Panc1 (cell line): ENCODE measurements around the gene ENTPD8. TPM values are rescaled to one million over a fixed set of nuclear protein-coding genes. Genes with fewer than 3 reads are reported as not detected.

Source experiments
- ATAC-seq: fragments of 200-7000 bp; cut with Tn5 transposase; 2 replicates; pipeline ENCODE4 v1.9.1; 2020; ENCODE audit warnings: mild to moderate bottlenecking, moderate library complexity
- BruUV-seq: library from RNA; stranded (reverse); fragments of 400-500 nt; replicated peaks from 2 replicates; lab custom pipeline; 2021; lab: Mats Ljungman, UMichigan
- CTCF ChIA-PET: fragments of 300-600 bp; sonication (Branson Sonifier 250); formaldehyde crosslinking; loops from one replicate; lab custom pipeline; 2022; ENCODE audit warnings: antibody characterized with exemption; lab: Charles Lee
- POLR2A ChIA-PET: fragments of 300-600 bp; sonication (Branson Sonifier 250); formaldehyde crosslinking; loops from one replicate; lab custom pipeline; 2022; ENCODE audit warnings: antibody characterized with exemption; lab: Charles Lee
- DNase-seq: peaks from one replicate; pipeline ENCODE4 v3.0.0-alpha.2; 2010; ENCODE audit warnings: low read depth, low spot score
- H3K27ac ChIP-seq: 2 replicates; pipeline ENCODE4 v1.5.1; 2011; ENCODE audit warnings: mild to moderate bottlenecking, low read length, inconsistent platforms
- H3K27me3 ChIP-seq: fragments of 200-500 bp; sonication (Bioruptor generic); 2 replicates; pipeline ENCODE4 v1.6.0; 2014; ENCODE audit warnings: low read length, inconsistent platforms; ENCODE audit not compliant: control insufficient read depth, insufficient read depth
- H3K36me3 ChIP-seq: fragments of 200-500 bp; sonication (Bioruptor generic); 2 replicates; pipeline ENCODE4 v1.5.1; 2014; ENCODE audit warnings: inconsistent platforms, mild to moderate bottlenecking, low read length, moderate library complexity; ENCODE audit not compliant: control insufficient read depth, insufficient read depth
- H3K4me1 ChIP-seq: 2 replicates; pipeline ENCODE4 v1.5.1; 2011; ENCODE audit warnings: inconsistent platforms, mild to moderate bottlenecking, low read length, moderate library complexity; ENCODE audit not compliant: control insufficient read depth, insufficient read depth
- H3K4me3 ChIP-seq, 2 experiments: 2 replicates each; pipeline ENCODE4 v1.5.1; 2011 to 2012; ENCODE audit warnings: low read depth in 2 of 2, low read length in 2 of 2, mild to moderate bottlenecking in 2 of 2, inconsistent platforms in 1 of 2, moderate library complexity in 1 of 2
- H3K9me3 ChIP-seq: fragments of 200-500 bp; sonication (Bioruptor generic); 2 replicates; pipeline ENCODE4 v1.5.1; 2014; ENCODE audit warnings: low read depth, mild to moderate bottlenecking, inconsistent platforms, low read length, moderate library complexity; ENCODE audit not compliant: control insufficient read depth, insufficient read depth
- POLR2AphosphoS5 ChIP-seq: IDR thresholded peaks from 2 replicates; pipeline ENCODE4 v1.6.1; 2012; ENCODE audit warnings: mild to moderate bottlenecking, low read depth, low read length, moderate library complexity
- SIN3A ChIP-seq: IDR thresholded peaks from 2 replicates; pipeline ENCODE4 v1.6.1; 2012; ENCODE audit warnings: low read depth, mild to moderate bottlenecking, low read length, moderate library complexity, borderline replicate concordance; ENCODE audit not compliant: insufficient read depth
- TCF7L2 ChIP-seq: IDR thresholded peaks from 2 replicates; pipeline ENCODE4 v1.6.1; 2011; ENCODE audit warnings: mild to moderate bottlenecking, low read depth, low read length, inconsistent platforms
- in situ Hi-C: cut with HindIII; loops from 2 replicates; pipeline ENCODE4 v1.10.0; 2016; ENCODE audit warnings: low sequenced_read_pairs, low pct_unique_long_range_greater_than_20kb
- intact Hi-C: fragments of 100-400 bp; cut with micrococcal nuclease; formaldehyde crosslinking; loops from one replicate; pipeline ENCODE4 v1.10.0; 2022; ENCODE audit not compliant: unreplicated experiment
- total RNA-seq: library from RNA; stranded (reverse); gene quantifications from one replicate; pipeline ENCODE4 v1.2.1, GENCODE V29; 2021; ENCODE audit not compliant: unreplicated experiment
- TF ChIP-seq, protein P1 (sequence below), 2 experiments: IDR thresholded peaks; 2 replicates each; pipeline ENCODE4 v1.6.1; 2011 to 2012; ENCODE audit warnings: low read depth in 2 of 2, control low read depth in 1 of 2, low read length in 1 of 2, mild to moderate bottlenecking in 1 of 2, moderate library complexity in 1 of 2; ENCODE audit not compliant: insufficient read depth in 1 of 2
- TF ChIP-seq, protein P2 (sequence below): fragments of 450-650 bp; IDR thresholded peaks from 2 replicates; pipeline ENCODE4 v1.5.1; 2017; ENCODE audit warnings: mild to moderate bottlenecking

Gene ENTPD8
- total RNA-seq, 1 experiment from 2014 or later, result 3.9 TPM

DNA sequence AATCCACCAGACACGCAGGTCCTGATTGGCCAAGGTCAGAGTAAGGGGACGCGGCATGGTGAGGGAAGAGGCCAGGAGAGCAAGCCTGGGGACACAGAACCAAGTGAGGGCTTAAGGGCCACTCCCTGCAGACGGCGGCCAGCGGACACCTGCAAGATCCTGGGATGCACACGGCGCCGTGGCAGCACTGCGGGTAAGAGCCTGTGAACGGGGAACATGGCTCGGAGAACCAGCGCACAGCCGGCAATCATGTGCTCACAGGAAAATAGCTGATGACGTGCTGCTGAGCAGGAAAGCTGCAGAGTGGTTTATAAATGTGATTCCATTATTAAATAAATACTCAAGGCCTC is 45.0 kb upstream of the ENTPD8 start:
- Histone ChIP-seq H3K4me1 (peaks cover 7% of the 10 kb centered on the region; the same call in 1 of the 2 replicates), H3K36me3 (no peaks in the 10 kb centered on the region), H3K27me3 (no peaks in the 10 kb centered on the region), H3K9me3 (no peaks in the 10 kb centered on the region), H3K4me3 (no peak overlapping the region), H3K27ac (no peak overlapping the region)
- ATAC-seq (no peak), DNase-seq (no peak)
- ChIA-PET POLR2A (no interaction called here), CTCF (no interaction called here)
- intact Hi-C loops, result no loop called here
- TF ChIP-seq POLR2AphosphoS5 (no peak), TCF7L2 (no peak), SIN3A (no peak)
- TF ChIP-seq, protein P1, sequence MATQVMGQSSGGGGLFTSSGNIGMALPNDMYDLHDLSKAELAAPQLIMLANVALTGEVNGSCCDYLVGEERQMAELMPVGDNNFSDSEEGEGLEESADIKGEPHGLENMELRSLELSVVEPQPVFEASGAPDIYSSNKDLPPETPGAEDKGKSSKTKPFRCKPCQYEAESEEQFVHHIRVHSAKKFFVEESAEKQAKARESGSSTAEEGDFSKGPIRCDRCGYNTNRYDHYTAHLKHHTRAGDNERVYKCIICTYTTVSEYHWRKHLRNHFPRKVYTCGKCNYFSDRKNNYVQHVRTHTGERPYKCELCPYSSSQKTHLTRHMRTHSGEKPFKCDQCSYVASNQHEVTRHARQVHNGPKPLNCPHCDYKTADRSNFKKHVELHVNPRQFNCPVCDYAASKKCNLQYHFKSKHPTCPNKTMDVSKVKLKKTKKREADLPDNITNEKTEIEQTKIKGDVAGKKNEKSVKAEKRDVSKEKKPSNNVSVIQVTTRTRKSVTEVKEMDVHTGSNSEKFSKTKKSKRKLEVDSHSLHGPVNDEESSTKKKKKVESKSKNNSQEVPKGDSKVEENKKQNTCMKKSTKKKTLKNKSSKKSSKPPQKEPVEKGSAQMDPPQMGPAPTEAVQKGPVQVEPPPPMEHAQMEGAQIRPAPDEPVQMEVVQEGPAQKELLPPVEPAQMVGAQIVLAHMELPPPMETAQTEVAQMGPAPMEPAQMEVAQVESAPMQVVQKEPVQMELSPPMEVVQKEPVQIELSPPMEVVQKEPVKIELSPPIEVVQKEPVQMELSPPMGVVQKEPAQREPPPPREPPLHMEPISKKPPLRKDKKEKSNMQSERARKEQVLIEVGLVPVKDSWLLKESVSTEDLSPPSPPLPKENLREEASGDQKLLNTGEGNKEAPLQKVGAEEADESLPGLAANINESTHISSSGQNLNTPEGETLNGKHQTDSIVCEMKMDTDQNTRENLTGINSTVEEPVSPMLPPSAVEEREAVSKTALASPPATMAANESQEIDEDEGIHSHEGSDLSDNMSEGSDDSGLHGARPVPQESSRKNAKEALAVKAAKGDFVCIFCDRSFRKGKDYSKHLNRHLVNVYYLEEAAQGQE (IDR thresholded peaks at IDR 0.05; ENCODE audit: insufficient read depth in 1 of 2, low read depth in 2 of 2, low read length in 1 of 2), result no peak
- TF ChIP-seq, protein P2, sequence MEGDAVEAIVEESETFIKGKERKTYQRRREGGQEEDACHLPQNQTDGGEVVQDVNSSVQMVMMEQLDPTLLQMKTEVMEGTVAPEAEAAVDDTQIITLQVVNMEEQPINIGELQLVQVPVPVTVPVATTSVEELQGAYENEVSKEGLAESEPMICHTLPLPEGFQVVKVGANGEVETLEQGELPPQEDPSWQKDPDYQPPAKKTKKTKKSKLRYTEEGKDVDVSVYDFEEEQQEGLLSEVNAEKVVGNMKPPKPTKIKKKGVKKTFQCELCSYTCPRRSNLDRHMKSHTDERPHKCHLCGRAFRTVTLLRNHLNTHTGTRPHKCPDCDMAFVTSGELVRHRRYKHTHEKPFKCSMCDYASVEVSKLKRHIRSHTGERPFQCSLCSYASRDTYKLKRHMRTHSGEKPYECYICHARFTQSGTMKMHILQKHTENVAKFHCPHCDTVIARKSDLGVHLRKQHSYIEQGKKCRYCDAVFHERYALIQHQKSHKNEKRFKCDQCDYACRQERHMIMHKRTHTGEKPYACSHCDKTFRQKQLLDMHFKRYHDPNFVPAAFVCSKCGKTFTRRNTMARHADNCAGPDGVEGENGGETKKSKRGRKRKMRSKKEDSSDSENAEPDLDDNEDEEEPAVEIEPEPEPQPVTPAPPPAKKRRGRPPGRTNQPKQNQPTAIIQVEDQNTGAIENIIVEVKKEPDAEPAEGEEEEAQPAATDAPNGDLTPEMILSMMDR, result no peak
- BruUV-seq, result no TSS peak
- in situ Hi-C loops, result no loop called here

DNA sequence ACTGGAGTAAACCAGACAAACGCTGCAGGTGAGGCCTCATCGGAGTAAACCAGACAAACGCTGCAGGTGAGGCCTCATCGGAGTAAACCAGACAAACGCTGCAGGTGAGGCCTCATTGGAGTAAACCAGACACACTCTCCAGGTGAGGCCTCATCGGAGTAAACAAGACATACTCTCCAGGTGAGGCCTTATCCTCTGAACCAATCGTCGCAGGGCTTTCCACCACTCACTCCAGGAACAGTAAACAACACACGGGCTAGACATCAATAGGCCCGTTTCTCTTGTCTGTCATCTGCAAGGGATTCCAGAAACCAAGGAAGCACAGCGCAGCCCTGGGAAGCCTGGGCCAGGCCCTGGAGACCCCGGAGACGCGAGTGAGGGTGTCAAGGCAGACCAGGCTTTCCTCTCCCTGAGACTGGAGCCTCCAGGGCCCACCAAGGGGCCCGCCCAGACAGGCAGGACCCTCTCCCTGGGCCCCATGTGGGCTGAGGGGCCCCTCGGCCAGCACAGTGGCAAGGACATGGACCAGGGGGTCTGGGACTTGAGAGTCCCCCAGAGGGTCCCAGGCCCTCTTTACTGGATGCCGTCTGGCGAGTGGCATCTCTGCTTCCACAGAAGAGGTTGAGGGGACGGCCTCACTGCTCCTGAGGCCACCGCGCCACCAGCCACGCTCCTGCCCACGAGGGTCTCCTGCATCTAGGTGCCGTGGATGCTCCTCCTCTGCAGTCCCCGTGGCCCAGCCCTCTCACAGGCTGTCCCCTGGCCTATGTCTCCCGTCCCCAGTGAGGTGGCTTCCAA is 44.4 kb upstream of the ENTPD8 start:
- CTCF ChIA-PET, result no interaction called here

More for the DNA sequence above, 44.4 kb upstream of the ENTPD8 start:
- POLR2A ChIA-PET, result no interaction called here
- Histone ChIP-seq H3K9me3 (no peaks in the 10 kb centered on the region), H3K27ac (no peak overlapping the region), H3K27me3 (no peaks in the 10 kb centered on the region), H3K4me1 (peaks cover 7% of the 10 kb centered on the region; the same call in 1 of the 2 replicates), H3K36me3 (no peaks in the 10 kb centered on the region), H3K4me3 (no peak overlapping the region)
- DNase-seq (no peak), ATAC-seq (no peak)
- in situ Hi-C loops (no loop called here), intact Hi-C loops (no loop called here)
- TF ChIP-seq SIN3A, result no peak
- BruUV-seq, result no TSS peak
